ENCODE measurements around the gene SLC7A6OS. TPM values are rescaled to one million over a fixed set of nuclear protein-coding genes. Genes with fewer than 3 reads are reported as not detected.

The SLC7A6OS gene
- 10 to 100 TPM; 38.2 to 44.4 TPM for total RNA-seq

DNA sequence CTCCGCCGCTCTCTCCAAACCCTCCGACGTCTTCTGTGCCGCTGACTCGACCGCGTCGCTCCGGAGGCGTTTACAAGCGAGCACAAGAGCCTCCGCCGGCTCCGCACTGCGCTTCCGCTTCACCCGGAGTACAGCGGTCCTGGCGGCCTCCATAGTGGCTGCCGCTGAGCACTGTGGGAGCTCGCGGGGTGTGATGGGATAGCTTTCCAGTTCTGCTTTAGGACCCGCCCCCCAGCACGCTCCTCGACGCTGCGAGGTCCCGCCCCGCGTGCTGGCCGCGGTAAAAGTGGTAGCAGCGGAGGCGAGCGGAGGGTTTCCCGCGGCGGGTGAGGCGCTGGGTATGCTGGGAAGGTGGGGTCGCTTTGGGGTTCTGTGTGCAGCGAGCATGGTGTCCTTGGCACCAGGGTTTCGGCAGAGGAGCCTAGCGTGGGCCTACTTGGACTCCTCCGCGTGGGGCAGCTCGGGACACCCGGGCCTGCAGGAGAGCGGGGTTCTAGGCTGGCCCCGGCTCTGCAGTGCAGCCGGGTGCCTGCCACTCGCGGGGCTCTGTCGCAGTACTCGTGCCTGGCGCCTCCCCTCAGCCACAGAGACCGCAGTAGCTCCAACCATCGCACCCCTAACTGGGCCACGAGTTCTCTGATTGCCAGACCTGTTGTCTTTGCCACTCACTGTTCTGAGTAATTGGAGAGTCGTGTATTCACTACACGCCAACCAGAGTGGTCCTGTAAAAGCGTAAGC is at the start of gene SLC7A6OS, which contains the start of gene PRMT7:
TSS of gene SLC7A6OS (minus strand) at position 173 of the 738 bp plus-strand sequence. CDS start at position 153, 20 bp downstream.
TSS of gene PRMT7 (plus strand) at position 246 of the 738 bp plus-strand sequence. CDS start 4,961 bp downstream, outside the sequence.
- POLR2A ChIA-PET: interaction anchor here (0.5 to 3.8 kb wide), 29 partner anchors 9 to 1342 kb away, joined by 3 to 76 read pairs (median 7); partner anchors contain the start of genes DPEP2, PLA2G15 and SLC7A6
- H3K36me3 Mint-ChIP-seq: peaks cover 22% of the 10 kb centered on the region
- DNase-seq (peak; percentile 91), ATAC-seq (ENCODE audit: low read depth) (peak; percentile 98)
- H3K27ac Mint-ChIP-seq: peak within 1 kb of the TSS; percentile 92
- peak within 1 kb of the TSS; percentile 93 for H3K4me3 Mint-ChIP-seq
- no peaks in the 10 kb centered on the region for H3K27me3 Mint-ChIP-seq
- H3K4me1 Mint-ChIP-seq: peaks cover 46% of the 10 kb centered on the region
- no peaks in the 10 kb centered on the region for H3K9me3 Mint-ChIP-seq

- POLR2A ChIA-PET: interaction anchor here (0.5 to 1.5 kb wide), 5 partner anchors 11 to 355 kb away, joined by 3 to 6 read pairs (median 4); partner anchors contain the start of gene SLC7A6
- Mint-ChIP-seq H3K36me3 (peaks cover 27% of the 10 kb centered on the region), H3K4me1 (peaks cover 33% of the 10 kb centered on the region), H3K27ac (no peak overlapping the region), H3K27me3 (peaks cover 12% of the 10 kb centered on the region), H3K9me3 (no peaks in the 10 kb centered on the region), H3K4me3 (no peak overlapping the region)
- DNase-seq (peak; percentile 31), ATAC-seq (ENCODE audit: low read depth) (no peak)
These were observed 48.8 kb upstream of the SLC7A6OS start for GRCh38 chr16:68359398-68360191.

DNA sequence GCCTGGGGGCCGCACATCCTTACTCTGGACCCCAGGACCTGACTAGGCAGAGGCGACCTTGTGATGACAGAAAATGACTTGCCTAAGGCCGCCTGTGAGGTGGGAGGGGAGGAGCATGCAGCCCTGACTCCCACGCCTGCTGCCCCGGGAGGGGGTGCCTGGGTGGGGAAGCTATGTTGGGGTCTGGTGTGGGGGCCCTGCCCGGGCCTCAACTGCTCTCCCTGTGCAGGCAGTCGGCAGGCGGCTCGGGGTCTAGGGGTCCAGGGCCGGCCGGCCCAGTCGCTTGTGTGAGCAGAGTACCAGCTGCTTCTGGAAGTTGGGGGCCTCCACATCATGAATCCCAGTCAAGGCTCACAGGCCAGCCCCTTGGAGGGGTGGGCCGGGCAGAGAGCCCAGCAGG is 48.2 kb upstream of the SLC7A6OS start:
- Mint-ChIP-seq H3K9me3 (no peaks in the 10 kb centered on the region), H3K36me3 (peaks cover 33% of the 10 kb centered on the region), H3K4me1 (peaks cover 33% of the 10 kb centered on the region), H3K27me3 (peaks cover 5% of the 10 kb centered on the region), H3K4me3 (no peak overlapping the region), H3K27ac (no peak overlapping the region)
- DNase-seq: no peak
- no peak for ATAC-seq (ENCODE audit: low read depth)
- POLR2A ChIA-PET: interaction anchor here (0.9 to 4.1 kb wide), 2 partner anchors 11 to 15 kb away, joined by 5 to 29 read pairs; no protein-coding TSS in a partner anchor

DNA sequence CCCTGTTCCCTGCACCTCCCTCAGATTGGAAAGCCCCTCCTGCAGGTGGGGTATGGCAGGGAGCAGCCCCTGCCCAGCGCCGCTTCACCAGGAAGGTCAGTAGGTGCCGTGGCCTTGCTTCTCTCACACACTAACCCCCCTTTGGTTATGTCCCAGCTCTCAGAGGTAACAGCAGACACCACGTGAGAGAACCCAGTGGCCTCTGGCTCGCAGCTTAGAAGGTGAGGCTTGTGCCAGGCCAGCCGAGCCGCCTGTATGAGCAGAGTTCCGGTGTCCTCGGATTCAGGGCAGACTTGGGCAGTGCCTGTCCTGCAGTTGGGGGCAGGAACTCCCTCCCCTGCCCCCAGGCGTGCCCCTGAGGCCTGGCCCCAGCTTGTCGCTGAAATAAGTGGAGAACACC is 47.2 kb upstream of the SLC7A6OS start:
- POLR2A ChIA-PET: interaction anchor here (1.0 to 4.1 kb wide), 8 partner anchors 8 to 88 kb away, joined by 3 to 29 read pairs (median 10); no protein-coding TSS in a partner anchor
- peaks cover 39% of the 10 kb centered on the region for H3K36me3 Mint-ChIP-seq
- peaks cover 33% of the 10 kb centered on the region for H3K4me1 Mint-ChIP-seq
- DNase-seq: no peak
- H3K4me3 Mint-ChIP-seq: peak overlapping the region; percentile 10
- H3K27ac Mint-ChIP-seq: peak overlapping the region; percentile 71
- peaks cover 4% of the 10 kb centered on the region for H3K27me3 Mint-ChIP-seq
- H3K9me3 Mint-ChIP-seq: no peaks in the 10 kb centered on the region
- no peak for ATAC-seq (ENCODE audit: low read depth)

DNA sequence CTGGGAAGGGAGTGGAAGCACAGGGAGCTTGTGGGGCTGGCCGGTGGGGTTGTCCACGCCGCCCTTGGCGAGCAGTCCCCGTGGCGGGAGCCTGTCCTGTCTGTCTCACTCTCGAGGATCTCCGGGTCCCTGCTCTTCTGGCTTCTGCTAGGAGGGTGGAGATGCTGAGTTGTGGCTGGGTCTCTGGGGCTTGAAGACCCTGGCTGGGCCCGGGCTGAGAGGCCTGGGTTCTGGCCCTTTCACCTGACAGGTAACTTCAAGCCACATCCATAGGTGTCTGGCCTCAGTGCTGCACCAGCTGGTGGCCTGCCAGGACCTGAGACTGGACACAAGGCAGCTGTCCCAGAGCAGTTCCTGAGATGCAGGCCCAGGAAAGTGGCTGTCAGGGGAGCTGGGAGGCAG is 46.8 kb upstream of the SLC7A6OS start:
- Mint-ChIP-seq H3K4me3 (peak overlapping the region; percentile 10), H3K27ac (peak overlapping the region; percentile 71), H3K9me3 (no peaks in the 10 kb centered on the region), H3K4me1 (peaks cover 33% of the 10 kb centered on the region), H3K36me3 (peaks cover 41% of the 10 kb centered on the region), H3K27me3 (peaks cover 4% of the 10 kb centered on the region)
- peak; percentile 28 for DNase-seq
- POLR2A ChIA-PET: interaction anchor here (1.0 to 4.1 kb wide), 8 partner anchors 8 to 88 kb away, joined by 3 to 29 read pairs (median 10); no protein-coding TSS in a partner anchor
- no peak for ATAC-seq (ENCODE audit: low read depth)

- peaks cover 4% of the 10 kb centered on the region for H3K27me3 Mint-ChIP-seq
- H3K27ac Mint-ChIP-seq: peak overlapping the region; percentile 81
- H3K36me3 Mint-ChIP-seq: peaks cover 46% of the 10 kb centered on the region
- POLR2A ChIA-PET: interaction anchor here (1.1 to 4.1 kb wide), 11 partner anchors 9 to 93 kb away, joined by 3 to 29 read pairs (median 9); partner anchors contain the start of genes PRMT7 and SLC7A6OS
- no peak for DNase-seq
- ATAC-seq (ENCODE audit: low read depth): no peak
- H3K4me3 Mint-ChIP-seq: peak overlapping the region; percentile 68
- no peaks in the 10 kb centered on the region for H3K9me3 Mint-ChIP-seq
- H3K4me1 Mint-ChIP-seq: peaks cover 33% of the 10 kb centered on the region
These were observed 46.2 kb upstream of the SLC7A6OS start for GRCh38 chr16:68356919-68357286.

- peaks cover 4% of the 10 kb centered on the region for H3K27me3 Mint-ChIP-seq
- ATAC-seq (ENCODE audit: low read depth) (peak; percentile 82), DNase-seq (peak; percentile 85)
- H3K9me3 Mint-ChIP-seq: no peaks in the 10 kb centered on the region
- peak overlapping the region; percentile 68 for H3K4me3 Mint-ChIP-seq
- peaks cover 34% of the 10 kb centered on the region for H3K4me1 Mint-ChIP-seq
- H3K36me3 Mint-ChIP-seq: peaks cover 51% of the 10 kb centered on the region
- POLR2A ChIA-PET: interaction anchor here (0.6 to 4.1 kb wide), 16 partner anchors 9 to 866 kb away, joined by 3 to 29 read pairs (median 4); partner anchors contain the start of genes PRMT7 and SLC7A6OS
- peak overlapping the region; percentile 81 for H3K27ac Mint-ChIP-seq
These were observed 45.6 kb upstream of the SLC7A6OS start for GRCh38 chr16:68356249-68356918.

GRCh38 chr16:68355447-68356248 is 44.9 kb upstream of the SLC7A6OS start:
- peak overlapping the region; percentile 68 for H3K4me3 Mint-ChIP-seq
- peak; percentile 40 for DNase-seq
- H3K9me3 Mint-ChIP-seq: no peaks in the 10 kb centered on the region
- peaks cover 52% of the 10 kb centered on the region for H3K36me3 Mint-ChIP-seq
- ATAC-seq (ENCODE audit: low read depth): peak; percentile 1
- POLR2A ChIA-PET: interaction anchor here (0.6 to 4.1 kb wide), 15 partner anchors 8 to 865 kb away, joined by 3 to 29 read pairs (median 5); partner anchors contain the start of genes PRMT7 and SLC7A6OS
- H3K27me3 Mint-ChIP-seq: peaks cover 4% of the 10 kb centered on the region
- peaks cover 35% of the 10 kb centered on the region for H3K4me1 Mint-ChIP-seq
- peak overlapping the region; percentile 81 for H3K27ac Mint-ChIP-seq

DNA sequence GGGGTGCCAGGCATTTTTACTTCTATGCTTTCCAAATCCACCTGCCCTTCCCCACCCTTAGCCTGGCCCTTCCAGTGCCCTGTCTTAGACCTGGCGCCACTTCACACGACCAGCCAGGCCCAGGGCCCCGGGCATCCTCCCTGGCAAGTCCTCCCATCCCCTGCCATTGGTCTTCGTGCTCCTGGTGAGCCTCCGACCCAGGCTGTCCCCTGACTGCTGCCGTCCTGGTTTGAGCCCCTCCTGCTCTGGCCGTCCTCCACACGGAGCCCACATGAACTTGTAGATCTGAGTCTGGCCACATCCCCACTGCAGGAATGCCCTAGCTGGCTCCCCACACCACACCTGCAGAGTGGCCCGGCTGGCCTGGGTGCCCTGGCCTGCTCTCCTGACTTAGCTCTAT is 44.1 kb upstream of the SLC7A6OS start:
- Mint-ChIP-seq H3K36me3 (peaks cover 54% of the 10 kb centered on the region), H3K9me3 (no peaks in the 10 kb centered on the region), H3K4me1 (peaks cover 34% of the 10 kb centered on the region), H3K4me3 (no peak overlapping the region), H3K27me3 (no peaks in the 10 kb centered on the region), H3K27ac (peak overlapping the region; percentile 45)
- DNase-seq (no peak), ATAC-seq (ENCODE audit: low read depth) (no peak)
- POLR2A ChIA-PET: interaction anchor here (3.0 to 4.1 kb wide), 3 partner anchors 8 to 15 kb away, joined by 13 to 29 read pairs (median 27); no protein-coding TSS in a partner anchor

DNA sequence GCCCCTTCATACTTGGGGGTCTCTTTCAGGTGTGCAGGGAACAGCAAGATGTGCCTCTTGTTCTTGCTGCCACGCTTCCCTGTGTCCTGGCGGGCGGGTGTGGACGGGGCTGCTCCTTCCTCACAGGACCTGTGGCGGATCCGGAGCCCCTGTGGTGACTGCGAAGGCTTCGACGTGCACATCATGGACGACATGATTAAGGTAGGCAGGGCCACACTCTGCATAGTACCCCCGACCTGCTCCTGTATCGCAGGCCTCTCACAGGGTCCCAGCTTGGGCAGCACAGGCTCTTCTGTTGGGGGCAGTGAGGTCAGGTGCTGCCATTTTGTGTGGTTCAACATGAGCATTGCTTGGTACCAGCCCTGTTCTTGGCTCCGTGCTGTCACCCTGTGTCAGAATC is 42.6 kb upstream of the SLC7A6OS start:
- ATAC-seq (ENCODE audit: low read depth) (no peak), DNase-seq (no peak)
- Mint-ChIP-seq H3K36me3 (peaks cover 64% of the 10 kb centered on the region), H3K27me3 (no peaks in the 10 kb centered on the region), H3K27ac (no peak overlapping the region), H3K4me1 (peaks cover 33% of the 10 kb centered on the region), H3K4me3 (no peak overlapping the region), H3K9me3 (no peaks in the 10 kb centered on the region)
- POLR2A ChIA-PET: no interaction called here

DNA sequence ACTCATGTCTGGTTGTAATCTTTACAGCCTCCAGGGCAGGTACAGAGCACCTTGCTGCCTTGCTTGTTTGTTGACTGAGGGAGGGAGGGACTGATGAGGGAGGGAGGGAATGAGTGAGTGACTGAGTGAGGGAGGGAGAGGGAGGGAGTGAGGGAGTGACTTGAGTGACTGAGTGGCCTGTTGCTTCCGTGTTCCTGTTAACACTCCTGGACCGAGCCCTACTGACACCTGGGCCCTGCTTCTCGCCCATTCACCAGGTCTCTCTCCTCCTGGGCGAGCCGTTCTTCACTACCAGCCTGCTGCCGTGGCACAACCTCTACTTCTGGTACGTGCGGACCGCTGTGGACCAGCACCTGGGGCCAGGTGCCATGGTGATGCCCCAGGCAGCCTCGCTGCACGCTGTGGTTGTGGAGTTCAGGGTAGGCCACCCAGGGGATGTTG is 41.3 kb upstream of the SLC7A6OS start:
- peaks cover 67% of the 10 kb centered on the region for H3K36me3 Mint-ChIP-seq
- no peak for DNase-seq
- ATAC-seq (ENCODE audit: low read depth): no peak
- H3K27me3 Mint-ChIP-seq: no peaks in the 10 kb centered on the region
- H3K4me3 Mint-ChIP-seq: no peak overlapping the region
- peaks cover 34% of the 10 kb centered on the region for H3K4me1 Mint-ChIP-seq
- POLR2A ChIA-PET: no interaction called here
- no peaks in the 10 kb centered on the region for H3K9me3 Mint-ChIP-seq
- H3K27ac Mint-ChIP-seq: no peak overlapping the region

DNA sequence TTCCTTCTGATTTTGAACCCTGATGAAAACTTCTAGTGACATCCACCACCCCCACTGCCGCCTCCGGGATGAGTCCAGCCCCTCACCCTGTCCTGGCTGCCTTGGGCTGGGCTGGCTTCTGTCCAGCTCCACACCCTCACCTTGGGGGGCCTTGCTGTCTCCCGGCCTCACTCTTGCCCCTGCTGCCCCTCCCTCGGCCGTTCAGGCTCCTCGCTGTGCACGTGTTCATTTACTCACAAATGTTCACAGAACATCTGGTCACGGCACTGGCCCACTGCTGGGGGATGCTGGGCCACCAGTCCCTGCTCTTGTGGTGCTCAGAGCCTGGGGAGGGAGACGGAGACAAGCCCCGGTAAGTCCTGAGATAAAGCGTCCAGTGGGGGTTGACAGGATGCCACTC is 40.7 kb upstream of the SLC7A6OS start:
- Mint-ChIP-seq H3K36me3 (peaks cover 71% of the 10 kb centered on the region), H3K4me3 (no peak overlapping the region), H3K27ac (no peak overlapping the region)

More for the DNA sequence above, 40.7 kb upstream of the SLC7A6OS start:
- H3K27me3 Mint-ChIP-seq: no peaks in the 10 kb centered on the region
- DNase-seq: no peak
- H3K4me1 Mint-ChIP-seq: peaks cover 34% of the 10 kb centered on the region
- ATAC-seq (ENCODE audit: low read depth): no peak
- POLR2A ChIA-PET: no interaction called here
- no peaks in the 10 kb centered on the region for H3K9me3 Mint-ChIP-seq

All from activated naive CD8-positive, alpha-beta T cell treated with anti-CD3 and anti-CD28 coated beads, Interleukin-2, amount 10 ng/mL, durations not matched to agents 7 days and 5 days (primary cell).